K562 (cell line): ENCODE measurements around the gene ASGR1. TPM values are rescaled to one million over a fixed set of nuclear protein-coding genes. Genes with fewer than 3 reads are reported as not detected.

ENCODE experiments used
- BMI1 ChIP-seq: fragments of 150-350 bp; IDR thresholded peaks from 2 replicates; pipeline ENCODE4 v1.6.1; 2014; ENCODE audit warnings: low read length
- CEBPG ChIP-seq, 3 experiments: fragments of 200-800 bp in 1 of 3; sonication (Bioruptor generic) in 1 of 3; sonication (generic) in 1 of 3; formaldehyde crosslinking in 1 of 3; IDR thresholded peaks in 2 of 3; conservative IDR thresholded peaks in 1 of 3; 2 replicates each; pipeline versions ENCODE4 v1.6.1 to v1.8.0; 2016 to 2022; ENCODE audit warnings: missing compliant biosample characterization in 2 of 3, missing genetic modification characterization in 2 of 3, mild to moderate bottlenecking in 1 of 3, missing genetic modification reagents in 1 of 3
- CTCF ChIP-seq, 3 experiments: IDR thresholded peaks in 2 of 3; conservative IDR thresholded peaks in 1 of 3; 2 replicates each; pipeline ENCODE4 v1.5.1; 2011 to 2012; ENCODE audit warnings: low read length in 3 of 3, mild to moderate bottlenecking in 3 of 3, control low read depth in 2 of 3, improper control_type of control experiment in 1 of 3, inconsistent platforms in 1 of 3, low read depth in 1 of 3, mixed read lengths in 1 of 3, moderate library complexity in 1 of 3; ENCODE audit not compliant: insufficient read depth in 2 of 3
- EHMT2 ChIP-seq: fragments of 450-650 bp; IDR thresholded peaks from 2 replicates; pipeline ENCODE4 v1.6.1; 2018; ENCODE audit warnings: antibody characterized with exemption
- MEF2A ChIP-seq: IDR thresholded peaks from 2 replicates; pipeline ENCODE4 v1.6.1; 2011; ENCODE audit warnings: low read depth, mild to moderate bottlenecking, low read length, moderate library complexity; ENCODE audit not compliant: control insufficient read depth
- MYBL2 ChIP-seq, 2 experiments: fragments of 450-650 bp in 1 of 2; sonication (generic) in 1 of 2; formaldehyde crosslinking in 1 of 2; IDR thresholded peaks; 2 replicates each; pipeline versions ENCODE4 v1.6.1 to v1.8.1; 2017 to 2022; ENCODE audit warnings: borderline replicate concordance in 1 of 2, inconsistent platforms in 1 of 2, low read depth in 1 of 2, mild to moderate bottlenecking in 1 of 2, missing genetic modification reagents in 1 of 2, moderate library complexity in 1 of 2
- MYNN ChIP-seq, 2 experiments: sonication (generic); formaldehyde crosslinking in 1 of 2; IDR thresholded peaks; 2 replicates each; pipeline versions ENCODE4 v1.5.0 to v1.6.1; 2016 to 2020; ENCODE audit warnings: antibody characterized with exemption in 1 of 2, missing genetic modification reagents in 1 of 2
- PTRF ChIP-seq: fragments of 450-650 bp; IDR thresholded peaks from 2 replicates; pipeline ENCODE4 v1.6.1; 2016; ENCODE audit warnings: mild to moderate bottlenecking, missing genetic modification characterization, missing compliant biosample characterization
- RFX1 ChIP-seq: fragments of 450-650 bp; IDR thresholded peaks from 2 replicates; pipeline ENCODE4 v1.6.1; 2016; ENCODE audit warnings: mild to moderate bottlenecking, moderate library complexity
- SP2 ChIP-seq: IDR thresholded peaks from 2 replicates; pipeline ENCODE4 v1.6.1; 2011; ENCODE audit warnings: mild to moderate bottlenecking, low read depth, low read length, moderate library complexity; ENCODE audit not compliant: poor library complexity, severe bottlenecking; ENCODE audit errors: extremely low read depth
- TBP ChIP-seq: optimal IDR thresholded peaks from 2 replicates; pipeline ENCODE3; 2011; ENCODE audit warnings: low read depth, low read length, improper control_type of control experiment
- TCF7 ChIP-seq: sonication (generic); IDR thresholded peaks from 2 replicates; pipeline ENCODE4 v1.6.1; 2016; ENCODE audit warnings: antibody characterized with exemption, borderline replicate concordance
- TFE3 ChIP-seq: fragments of 450-650 bp; formaldehyde crosslinking; IDR thresholded peaks from 2 replicates; pipeline ENCODE4 v1.4.0; 2020; ENCODE audit warnings: mild to moderate bottlenecking, mixed read lengths
- ZNF239 ChIP-seq: fragments of 250-450 bp; sonication (Bioruptor Pico); IDR thresholded peaks from 2 replicates; pipeline ENCODE4 v1.4.0; 2020; ENCODE audit warnings: mild to moderate bottlenecking
- ZNF79 ChIP-seq: fragments of 250-450 bp; sonication (Bioruptor Pico); IDR thresholded peaks from 2 replicates; pipeline ENCODE4 v1.4.0; 2020; ENCODE audit warnings: low read depth, mild to moderate bottlenecking, moderate library complexity
- polyA plus RNA-seq, 8 experiments: library from polyadenylated mRNA; depleted of rRNA in 4 of 8; stranded (reverse) in 5 of 8; unstranded in 3 of 8; fragments of >200 nt; fragmentation: Nextera tagmentation in 2 of 8; fragmentation: Illumina TruSeq in 1 of 8; extraction: Ambion mirVana in 2 of 8; extraction: Trizol in 1 of 8; gene quantifications; 2 replicates each; pipeline versions ENCODE4 v1.2.1 to v1.2.3, GENCODE V29; 2011 to 2014; ENCODE audit warnings: inconsistent platforms in 1 of 8, missing spikeins in 1 of 8
- total RNA-seq, 7 experiments: library from RNA; depleted of rRNA in 6 of 7; stranded (reverse); fragments of >200 nt in 6 of 7; fragmentation: Illumina TruSeq in 2 of 7; extraction: Trizol in 2 of 7; gene quantifications; 2 replicates each; pipeline versions ENCODE4 v1.2.1 to v1.2.3, GENCODE V29; 2011 to 2021; ENCODE audit warnings: low replicate concordance in 1 of 7
- TF ChIP-seq, protein P1 (sequence below): fragments of 150-350 bp; conservative IDR thresholded peaks from 2 replicates; pipeline ENCODE4 v1.6.1; 2014; ENCODE audit warnings: low read length
- TF ChIP-seq, protein P2 (sequence below): conservative IDR thresholded peaks from 2 replicates; pipeline ENCODE4 v1.6.1; 2011; ENCODE audit warnings: low read depth, mild to moderate bottlenecking, low read length; ENCODE audit not compliant: control insufficient read depth
- TF ChIP-seq, protein P3 (sequence below): sonication (generic); formaldehyde crosslinking; IDR thresholded peaks from 2 replicates; pipeline ENCODE4 v1.8.1; 2023; ENCODE audit warnings: mild to moderate bottlenecking, missing genetic modification reagents

The ASGR1 gene
- total and polyA plus RNA-seq, 9 of the 15 experiments (the other 6 are each of a cell fraction or from before 2014, with no cell fraction given), result 0.11 to 1.0 (median 0.64) TPM; not detected in 2

GRCh38 chr17:7213895-7214299, 34.7 kb upstream of the ASGR1 start (continued):
- TF ChIP-seq MYNN (IDR thresholded peaks at IDR 0.05) (peak; percentile 99), MYNN (CRISPR knock-in tag; IDR thresholded peaks at IDR 0.05) (peak; percentile 82; the same call in 1 of the 2 replicates), TCF7 (no peak), CTCF (IDR thresholded peaks at IDR 0.05 in 2 of 3, conservative IDR thresholded peaks at IDR 0.05 in 1 of 3; ENCODE audit: insufficient read depth in 2 of 3, low read depth in 1 of 3, low read length in 3 of 3) (peak; percentile 47 to 60 (median 49); a peak in 5 of 6 replicates), ZNF239 (CRISPR knock-in tag) (no peak), TFE3 (CRISPR knock-in tag) (no peak), PTRF (no peak), MYBL2 (IDR thresholded peaks at IDR 0.05; ENCODE audit: low read depth) (no peak), MYBL2 (CRISPR knock-in tag; IDR thresholded peaks at IDR 0.05; ENCODE audit: borderline replicate concordance) (no peak), RFX1 (peak; percentile 99), CEBPG (CRISPR knock-in tag; IDR thresholded peaks at IDR 0.05) (no peak), CEBPG (tag; conservative IDR thresholded peaks at IDR 0.05 in 1 of 2, IDR thresholded peaks at IDR 0.05 in 1 of 2) (peak; percentile 15 to 51; a peak in 1 of 4 replicates), TBP (peak; percentile 13), SP2 (no peak), MEF2A (no peak), BMI1 (peak; percentile 96), EHMT2 (no peak), ZNF79 (CRISPR knock-in tag) (no peak)
- TF ChIP-seq, protein P1, sequence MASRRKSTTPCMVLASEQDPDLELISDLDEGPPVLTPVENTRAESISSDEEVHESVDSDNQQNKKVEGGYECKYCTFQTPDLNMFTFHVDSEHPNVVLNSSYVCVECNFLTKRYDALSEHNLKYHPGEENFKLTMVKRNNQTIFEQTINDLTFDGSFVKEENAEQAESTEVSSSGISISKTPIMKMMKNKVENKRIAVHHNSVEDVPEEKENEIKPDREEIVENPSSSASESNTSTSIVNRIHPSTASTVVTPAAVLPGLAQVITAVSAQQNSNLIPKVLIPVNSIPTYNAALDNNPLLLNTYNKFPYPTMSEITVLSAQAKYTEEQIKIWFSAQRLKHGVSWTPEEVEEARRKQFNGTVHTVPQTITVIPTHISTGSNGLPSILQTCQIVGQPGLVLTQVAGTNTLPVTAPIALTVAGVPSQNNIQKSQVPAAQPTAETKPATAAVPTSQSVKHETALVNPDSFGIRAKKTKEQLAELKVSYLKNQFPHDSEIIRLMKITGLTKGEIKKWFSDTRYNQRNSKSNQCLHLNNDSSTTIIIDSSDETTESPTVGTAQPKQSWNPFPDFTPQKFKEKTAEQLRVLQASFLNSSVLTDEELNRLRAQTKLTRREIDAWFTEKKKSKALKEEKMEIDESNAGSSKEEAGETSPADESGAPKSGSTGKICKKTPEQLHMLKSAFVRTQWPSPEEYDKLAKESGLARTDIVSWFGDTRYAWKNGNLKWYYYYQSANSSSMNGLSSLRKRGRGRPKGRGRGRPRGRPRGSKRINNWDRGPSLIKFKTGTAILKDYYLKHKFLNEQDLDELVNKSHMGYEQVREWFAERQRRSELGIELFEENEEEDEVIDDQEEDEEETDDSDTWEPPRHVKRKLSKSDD, result no peak
- TF ChIP-seq, protein P2, sequence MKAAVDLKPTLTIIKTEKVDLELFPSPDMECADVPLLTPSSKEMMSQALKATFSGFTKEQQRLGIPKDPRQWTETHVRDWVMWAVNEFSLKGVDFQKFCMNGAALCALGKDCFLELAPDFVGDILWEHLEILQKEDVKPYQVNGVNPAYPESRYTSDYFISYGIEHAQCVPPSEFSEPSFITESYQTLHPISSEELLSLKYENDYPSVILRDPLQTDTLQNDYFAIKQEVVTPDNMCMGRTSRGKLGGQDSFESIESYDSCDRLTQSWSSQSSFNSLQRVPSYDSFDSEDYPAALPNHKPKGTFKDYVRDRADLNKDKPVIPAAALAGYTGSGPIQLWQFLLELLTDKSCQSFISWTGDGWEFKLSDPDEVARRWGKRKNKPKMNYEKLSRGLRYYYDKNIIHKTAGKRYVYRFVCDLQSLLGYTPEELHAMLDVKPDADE, result no peak
- TF ChIP-seq, protein P3, sequence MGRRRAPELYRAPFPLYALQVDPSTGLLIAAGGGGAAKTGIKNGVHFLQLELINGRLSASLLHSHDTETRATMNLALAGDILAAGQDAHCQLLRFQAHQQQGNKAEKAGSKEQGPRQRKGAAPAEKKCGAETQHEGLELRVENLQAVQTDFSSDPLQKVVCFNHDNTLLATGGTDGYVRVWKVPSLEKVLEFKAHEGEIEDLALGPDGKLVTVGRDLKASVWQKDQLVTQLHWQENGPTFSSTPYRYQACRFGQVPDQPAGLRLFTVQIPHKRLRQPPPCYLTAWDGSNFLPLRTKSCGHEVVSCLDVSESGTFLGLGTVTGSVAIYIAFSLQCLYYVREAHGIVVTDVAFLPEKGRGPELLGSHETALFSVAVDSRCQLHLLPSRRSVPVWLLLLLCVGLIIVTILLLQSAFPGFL (CRISPR knock-in tag), result no peak
